ENCODE data around the gene CALHM5. TPM values are rescaled to one million over a fixed set of nuclear protein-coding genes. Genes with fewer than 3 reads are reported as not detected.

CALHM5 gene
- total RNA-seq, 1 experiment from 2014 or later = 0.05 TPM

DNA sequence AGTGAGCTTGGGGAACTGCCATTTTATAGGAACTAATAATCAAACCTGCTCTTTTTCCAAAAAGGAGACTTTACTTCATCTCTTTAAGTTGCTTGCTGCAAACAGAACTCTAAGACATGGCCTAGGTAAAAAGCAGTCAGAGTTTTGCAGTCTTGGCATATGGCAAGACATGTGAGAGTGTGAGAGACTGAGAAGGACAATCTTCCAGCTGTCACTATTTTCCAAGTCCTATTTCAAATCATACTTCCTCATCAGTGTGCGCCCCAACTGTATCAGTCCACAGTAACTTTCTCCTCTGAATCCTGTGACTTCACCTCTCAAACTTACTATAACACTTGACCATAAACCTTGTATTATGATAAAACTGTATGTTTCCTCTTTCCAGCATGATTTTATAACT, 39.9 kb upstream of the CALHM5 start:
- H3K9me3 Mint-ChIP-seq (ENCODE audit: low read depth, unreplicated experiment) = no peaks in the 10 kb centered on the region
- H3K4me3 Mint-ChIP-seq (ENCODE audit: low read depth, unreplicated experiment) = no peak overlapping the region
- DNase-seq = no peak
- H3K36me3 Mint-ChIP-seq (ENCODE audit: insufficient read depth, unreplicated experiment) = no peaks in the 10 kb centered on the region
- BruUV-seq (replicated peaks) = no TSS peak
- H3K4me1 Mint-ChIP-seq (ENCODE audit: low read depth, unreplicated experiment) = peaks cover 23% of the 10 kb centered on the region
- CTCF ChIA-PET = no interaction called here
- TF ChIP-seq, protein P1, sequence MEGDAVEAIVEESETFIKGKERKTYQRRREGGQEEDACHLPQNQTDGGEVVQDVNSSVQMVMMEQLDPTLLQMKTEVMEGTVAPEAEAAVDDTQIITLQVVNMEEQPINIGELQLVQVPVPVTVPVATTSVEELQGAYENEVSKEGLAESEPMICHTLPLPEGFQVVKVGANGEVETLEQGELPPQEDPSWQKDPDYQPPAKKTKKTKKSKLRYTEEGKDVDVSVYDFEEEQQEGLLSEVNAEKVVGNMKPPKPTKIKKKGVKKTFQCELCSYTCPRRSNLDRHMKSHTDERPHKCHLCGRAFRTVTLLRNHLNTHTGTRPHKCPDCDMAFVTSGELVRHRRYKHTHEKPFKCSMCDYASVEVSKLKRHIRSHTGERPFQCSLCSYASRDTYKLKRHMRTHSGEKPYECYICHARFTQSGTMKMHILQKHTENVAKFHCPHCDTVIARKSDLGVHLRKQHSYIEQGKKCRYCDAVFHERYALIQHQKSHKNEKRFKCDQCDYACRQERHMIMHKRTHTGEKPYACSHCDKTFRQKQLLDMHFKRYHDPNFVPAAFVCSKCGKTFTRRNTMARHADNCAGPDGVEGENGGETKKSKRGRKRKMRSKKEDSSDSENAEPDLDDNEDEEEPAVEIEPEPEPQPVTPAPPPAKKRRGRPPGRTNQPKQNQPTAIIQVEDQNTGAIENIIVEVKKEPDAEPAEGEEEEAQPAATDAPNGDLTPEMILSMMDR (IDR thresholded peaks at IDR 0.05; ENCODE audit: unreplicated experiment) = no peak
- no peak overlapping the region for H3K27ac Mint-ChIP-seq (ENCODE audit: unreplicated experiment)
- intact Hi-C loops (cut with micrococcal nuclease; ENCODE audit: unreplicated experiment) = no loop called here
- H3K27me3 Mint-ChIP-seq (ENCODE audit: unreplicated experiment) = no peaks in the 10 kb centered on the region

DNA sequence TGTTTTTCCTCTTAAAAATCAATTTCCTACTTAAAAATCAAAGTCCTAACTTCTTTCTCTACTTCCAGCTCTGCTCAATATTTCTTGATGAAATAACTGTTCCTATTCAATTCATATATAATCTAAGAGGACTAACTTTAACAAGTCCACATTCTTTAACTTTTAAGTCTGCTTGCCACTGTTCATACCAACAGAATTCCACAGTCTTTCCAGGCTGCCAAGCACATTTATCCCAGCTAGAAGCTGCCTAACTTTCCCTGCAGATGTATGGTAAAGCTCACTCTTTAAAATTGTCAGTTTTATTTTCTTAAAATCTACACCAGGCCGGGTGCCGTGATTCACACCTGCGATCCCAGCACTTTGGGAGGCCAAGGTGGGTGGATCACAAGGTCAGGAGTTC, 38.7 kb upstream of the CALHM5 start:
- CTCF ChIA-PET = no interaction called here
- Mint-ChIP-seq H3K27me3 (ENCODE audit: unreplicated experiment) (no peaks in the 10 kb centered on the region), H3K4me3 (ENCODE audit: low read depth, unreplicated experiment) (no peak overlapping the region), H3K36me3 (ENCODE audit: insufficient read depth, unreplicated experiment) (no peaks in the 10 kb centered on the region), H3K4me1 (ENCODE audit: low read depth, unreplicated experiment) (peaks cover 31% of the 10 kb centered on the region), H3K9me3 (ENCODE audit: low read depth, unreplicated experiment) (no peaks in the 10 kb centered on the region), H3K27ac (ENCODE audit: unreplicated experiment) (no peak overlapping the region)
- TF ChIP-seq, protein P1 (IDR thresholded peaks at IDR 0.05; ENCODE audit: unreplicated experiment) = no peak
- BruUV-seq (replicated peaks) = no TSS peak
- no peak for DNase-seq
- intact Hi-C loops (cut with micrococcal nuclease; ENCODE audit: unreplicated experiment) = no loop called here

DNA sequence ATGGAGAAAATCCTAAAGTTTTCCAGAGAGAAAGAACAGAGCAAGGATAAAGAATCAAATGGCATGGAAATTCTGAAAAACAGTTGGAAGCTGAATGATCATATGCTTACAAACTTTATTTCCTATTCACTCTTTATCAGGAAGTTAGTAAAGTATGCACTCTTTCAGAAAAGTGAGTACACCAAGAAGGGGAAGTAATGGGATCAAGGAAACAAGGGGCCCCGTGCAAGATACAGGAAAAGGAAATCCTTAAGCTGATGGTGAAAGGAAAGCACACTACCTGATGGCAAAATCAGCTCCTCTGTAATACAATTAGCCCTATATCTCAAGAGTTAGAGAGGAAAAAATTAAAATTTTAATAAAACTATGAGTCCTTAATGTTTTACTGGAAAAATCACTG, 36.3 kb upstream of the CALHM5 start:
- CTCF ChIA-PET = no interaction called here

DNA sequence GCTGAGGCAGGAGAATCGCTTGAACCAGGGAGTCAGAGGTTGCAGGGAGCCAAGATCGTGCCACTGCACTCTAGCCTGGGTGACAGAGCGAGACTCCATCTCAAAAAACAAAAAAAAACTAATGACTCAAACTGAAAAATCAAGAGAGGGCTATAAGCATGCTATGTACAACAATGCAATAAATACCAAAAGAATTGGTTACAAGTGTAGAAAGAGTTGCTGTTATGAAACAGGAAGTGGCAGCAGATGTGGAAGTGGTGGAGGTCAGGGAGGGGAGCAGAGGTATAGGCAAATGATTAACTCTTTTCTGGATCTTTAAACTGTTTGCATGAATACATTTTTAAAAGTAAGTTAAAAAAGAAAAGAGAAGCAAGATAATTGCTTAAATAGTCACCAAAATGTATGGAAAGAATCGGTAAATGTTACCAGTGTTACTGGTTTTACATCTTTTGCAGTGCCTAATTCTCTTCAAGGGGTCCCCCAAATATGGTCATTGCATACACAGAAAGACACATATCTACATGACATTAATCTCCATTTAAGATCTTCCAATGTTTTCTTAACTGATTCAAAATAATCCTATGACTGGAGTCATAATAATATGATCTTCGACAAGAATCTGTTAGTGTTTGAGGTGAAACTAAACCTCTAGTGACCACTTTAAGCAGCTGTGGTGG, 35.3 kb upstream of the CALHM5 start:
- intact Hi-C loops (cut with micrococcal nuclease; ENCODE audit: unreplicated experiment) = no loop called here
- no peaks in the 10 kb centered on the region for H3K36me3 Mint-ChIP-seq (ENCODE audit: insufficient read depth, unreplicated experiment)

More for the DNA sequence above, 36.3 kb upstream of the CALHM5 start:
- no peak overlapping the region for H3K27ac Mint-ChIP-seq (ENCODE audit: unreplicated experiment)
- intact Hi-C loops (cut with micrococcal nuclease; ENCODE audit: unreplicated experiment) = no loop called here
- no peak for DNase-seq
- H3K27me3 Mint-ChIP-seq (ENCODE audit: unreplicated experiment) = no peaks in the 10 kb centered on the region
- H3K36me3 Mint-ChIP-seq (ENCODE audit: insufficient read depth, unreplicated experiment) = no peaks in the 10 kb centered on the region
- H3K4me1 Mint-ChIP-seq (ENCODE audit: low read depth, unreplicated experiment) = peaks cover 31% of the 10 kb centered on the region
- no TSS peak for BruUV-seq (replicated peaks)
- TF ChIP-seq, protein P1 (IDR thresholded peaks at IDR 0.05; ENCODE audit: unreplicated experiment) = no peak
- no peaks in the 10 kb centered on the region for H3K9me3 Mint-ChIP-seq (ENCODE audit: low read depth, unreplicated experiment)
- no peak overlapping the region for H3K4me3 Mint-ChIP-seq (ENCODE audit: low read depth, unreplicated experiment)

More for the DNA sequence above, 35.3 kb upstream of the CALHM5 start:
- no peak for DNase-seq
- BruUV-seq (replicated peaks) = no TSS peak
- CTCF ChIA-PET = no interaction called here
- H3K27ac Mint-ChIP-seq (ENCODE audit: unreplicated experiment) = no peak overlapping the region
- H3K9me3 Mint-ChIP-seq (ENCODE audit: low read depth, unreplicated experiment) = no peaks in the 10 kb centered on the region
- H3K27me3 Mint-ChIP-seq (ENCODE audit: unreplicated experiment) = no peaks in the 10 kb centered on the region
- TF ChIP-seq, protein P1 (IDR thresholded peaks at IDR 0.05; ENCODE audit: unreplicated experiment) = no peak
- H3K4me1 Mint-ChIP-seq (ENCODE audit: low read depth, unreplicated experiment) = peaks cover 31% of the 10 kb centered on the region
- H3K4me3 Mint-ChIP-seq (ENCODE audit: low read depth, unreplicated experiment) = no peak overlapping the region

Measured in Calu3 (cell line).